Activated naive CD8-positive, alpha-beta T cell treated with anti-CD3 and anti-CD28 coated beads, Interleukin-2, amount 50 U/mL, for 16 hours (primary cell): Measurements from ENCODE around the gene PHF23.

Experiments used
- DNase-seq: peaks from one replicate; pipeline ENCODE4 v3.0.0-alpha.2; 2020; ENCODE audit warnings: low read depth, low spot score

Gene PHF23

DNA sequence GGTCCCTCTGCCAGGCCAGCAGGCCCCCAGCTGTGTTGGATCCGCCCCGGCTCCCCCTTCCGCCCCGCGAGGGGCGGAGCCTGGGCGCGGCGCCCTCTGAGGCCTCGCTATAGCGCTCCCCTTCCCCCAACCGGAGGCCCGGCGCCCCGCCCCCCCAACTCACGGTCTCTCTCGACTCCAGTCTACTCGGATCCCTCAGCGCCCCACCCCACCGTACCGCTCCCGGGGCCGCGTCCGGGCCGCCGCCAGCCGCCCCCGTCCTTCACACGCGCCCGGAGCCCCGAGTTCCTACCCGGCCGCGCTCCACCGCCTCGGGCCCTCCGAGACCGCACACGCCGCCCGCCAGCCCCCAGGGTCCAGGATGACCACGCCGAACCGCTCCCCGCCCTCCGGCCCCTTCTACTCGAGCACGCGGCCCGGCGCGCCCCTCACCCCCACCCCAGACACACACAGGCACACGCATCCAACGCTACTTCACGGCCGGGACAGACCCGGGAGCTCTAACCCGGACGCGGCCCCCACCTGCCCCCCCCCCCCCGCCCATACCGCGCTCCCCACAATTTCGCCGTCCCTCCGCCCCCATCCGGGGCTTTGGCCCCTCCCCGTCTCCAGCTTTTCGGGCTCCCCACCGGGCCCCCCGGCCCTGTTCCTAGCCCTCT, 1.4 kb downstream of the PHF23 start:
- peak; percentile 77 for DNase-seq

GRCh38 chr17:7237266-7237760, 1.9 kb downstream of the PHF23 start:
- no peak for DNase-seq

GRCh38 chr17:7236808-7237207, 2.4 kb downstream of the PHF23 start:
- no peak for DNase-seq

- DNase-seq = no peak
Measured at GRCh38 chr17:7235693-7236665, 3.3 kb downstream of the PHF23 start.

DNA sequence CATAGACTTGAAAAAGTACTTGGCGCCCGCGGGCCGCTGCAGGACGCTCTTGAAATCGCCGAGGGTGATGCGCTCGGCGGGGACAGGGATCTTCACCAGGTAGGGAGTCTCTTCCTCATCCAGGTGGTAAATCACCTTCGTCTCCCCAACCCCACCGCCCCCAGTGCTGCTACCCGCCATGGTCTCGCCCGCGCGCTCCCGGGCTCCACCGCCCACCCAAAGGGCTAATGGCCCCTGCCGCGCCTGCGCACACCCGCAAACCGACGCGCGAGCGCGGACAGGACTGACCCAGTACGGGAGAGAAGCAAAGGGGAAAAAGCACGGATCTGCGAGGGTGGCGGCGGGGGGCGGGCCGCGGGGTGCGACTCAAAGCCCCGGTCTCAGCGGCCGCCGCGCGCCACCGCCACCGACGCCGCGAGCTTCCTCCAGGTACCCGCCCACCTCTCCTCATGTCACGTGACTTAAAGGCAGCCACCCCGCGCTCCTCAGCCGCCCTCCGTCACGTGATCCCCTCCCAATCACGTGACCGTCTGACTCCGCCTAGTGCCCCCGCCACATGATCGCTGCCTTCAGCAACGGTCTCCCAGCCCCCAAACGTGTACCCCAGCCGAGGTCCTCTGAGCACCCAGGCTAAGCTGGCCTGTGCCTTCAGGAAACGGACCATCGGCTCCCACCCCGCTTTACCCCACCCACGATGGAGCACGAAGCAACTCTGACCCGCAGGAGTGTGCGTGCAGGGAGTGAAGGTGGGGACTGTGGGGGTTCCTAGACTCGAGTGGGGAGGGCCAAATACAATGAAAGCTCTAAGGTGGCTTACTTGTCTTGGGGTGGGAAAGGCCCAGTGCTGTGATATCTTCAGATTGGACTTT, 4.9 kb downstream of the PHF23 start, which contains the start of gene DVL2:
TSS of gene DVL2 (minus strand) at position 435 of the 869 bp plus-strand sequence. CDS start at position 180, 255 bp downstream.
- DNase-seq = peak; percentile 88

DNA sequence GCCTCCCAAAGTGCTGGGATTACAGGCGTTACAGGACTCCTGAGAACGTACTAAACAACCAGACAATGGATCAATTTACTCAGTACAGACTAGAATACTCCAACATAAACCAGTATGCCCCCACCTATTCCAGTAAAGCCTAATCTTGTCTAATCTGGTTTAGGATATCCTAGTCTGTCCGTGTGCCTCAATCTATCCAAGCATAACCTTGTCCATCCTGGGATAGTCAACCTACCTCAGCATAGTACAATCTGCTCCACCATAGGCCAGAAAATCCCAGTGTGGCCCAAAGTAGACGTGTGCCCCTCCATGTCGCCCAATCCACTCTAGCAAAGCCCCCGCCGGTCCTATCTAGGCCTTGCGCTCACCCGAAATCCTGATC, 5.6 kb downstream of the PHF23 start:
- DNase-seq = no peak

GRCh38 chr17:7232114-7232513, 7.1 kb downstream of the PHF23 start:
- DNase-seq = no peak

DNA sequence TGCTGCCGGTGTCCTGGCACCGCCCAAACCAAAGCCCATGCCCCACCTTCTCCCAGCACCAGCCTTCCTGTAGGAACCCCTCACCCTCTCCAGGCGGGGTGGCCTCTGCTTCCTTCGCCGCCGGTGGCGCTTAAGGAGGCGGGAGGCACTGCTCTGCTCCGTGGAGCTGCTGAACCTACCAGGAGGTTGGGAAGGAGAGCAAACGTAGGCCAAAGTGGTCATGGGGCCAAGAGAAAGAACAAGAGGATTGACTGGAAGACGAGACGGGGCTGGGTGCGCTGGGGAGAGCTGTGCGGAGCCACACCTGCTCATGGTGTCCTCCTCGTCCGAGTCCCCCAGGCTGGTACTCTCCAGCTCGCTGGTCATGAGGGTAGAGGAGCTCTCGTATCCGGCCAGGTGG, 9.8 kb downstream of the PHF23 start:
- no peak for DNase-seq

- DNase-seq = no peak
Measured at GRCh38 chr17:7228920-7229319, 10.3 kb downstream of the PHF23 start.

DNA sequence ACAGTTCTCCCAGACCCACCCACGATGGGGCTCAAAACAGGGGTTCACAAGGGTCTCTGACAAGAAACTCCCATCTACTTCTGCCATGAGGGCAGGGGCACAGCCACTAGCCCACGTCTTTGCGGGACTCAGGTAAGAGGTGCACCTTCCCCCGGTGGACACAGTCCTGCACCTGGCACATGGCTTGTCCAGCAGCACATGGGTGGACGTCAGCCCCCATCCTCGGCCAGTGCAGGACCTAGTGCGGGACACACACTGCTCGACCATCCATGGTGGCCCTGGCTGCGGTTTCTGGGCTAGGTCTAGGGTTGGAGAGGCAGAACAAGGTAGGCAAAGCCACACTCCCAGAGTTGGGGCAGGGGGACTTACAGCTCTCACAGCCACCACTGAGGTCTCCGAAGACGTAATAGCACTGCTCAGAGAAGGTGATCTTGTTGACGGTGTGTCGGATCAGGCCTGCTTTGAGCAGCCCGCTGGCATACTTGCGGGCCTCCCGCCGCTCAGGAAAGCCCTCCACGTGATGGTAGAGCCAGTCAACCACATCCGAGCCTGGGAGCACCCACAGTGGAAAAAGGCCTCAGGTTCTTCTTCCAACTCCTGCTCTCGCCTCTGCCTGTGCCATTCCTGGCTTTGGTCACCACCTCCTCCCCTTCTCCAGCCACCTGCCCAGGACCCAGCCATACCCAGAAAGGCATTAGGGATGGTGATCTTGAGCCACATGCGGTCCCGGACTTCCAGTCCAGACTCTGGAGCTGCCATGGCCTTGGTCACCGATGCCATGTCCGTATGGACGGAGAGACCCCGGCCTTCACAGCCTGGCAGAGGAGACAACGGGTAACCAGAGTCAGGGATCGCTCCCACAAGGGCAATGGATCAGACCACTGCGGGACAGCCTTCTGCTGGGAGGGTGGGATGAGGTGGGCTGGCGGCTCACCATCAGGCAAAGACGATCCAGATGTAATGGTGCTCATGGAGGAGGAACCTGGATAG, 12.2 kb downstream of the PHF23 start:
- DNase-seq = no peak

DNA sequence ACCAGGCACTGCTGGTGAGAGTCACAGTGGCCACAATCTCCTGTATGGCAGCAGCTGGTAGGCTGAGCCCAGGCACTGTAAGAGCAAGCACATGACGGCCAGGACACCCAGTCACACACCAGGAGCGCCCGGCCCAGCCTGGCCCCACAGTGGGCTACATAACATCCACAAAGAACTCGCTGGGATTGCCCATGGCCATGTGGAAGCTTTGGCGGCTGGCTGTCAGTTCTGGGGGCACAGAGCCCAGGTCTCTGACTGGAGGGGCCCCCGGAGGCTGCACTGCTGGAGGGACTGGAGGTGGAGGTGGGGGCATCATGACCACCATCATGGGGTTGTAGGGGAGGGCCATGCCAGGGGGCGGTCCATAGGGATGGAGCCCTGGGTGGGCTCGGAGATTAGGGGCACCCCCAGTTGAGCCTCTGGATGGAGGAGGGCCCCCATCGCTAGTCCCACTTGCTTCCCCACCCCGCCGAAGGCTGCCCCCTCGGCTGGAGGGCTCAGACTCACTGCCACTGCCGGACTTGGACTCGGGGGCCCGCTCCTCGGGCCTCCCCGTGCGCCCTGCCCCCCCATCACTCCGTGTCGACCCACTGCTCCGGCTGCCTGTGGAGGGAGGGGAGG, 13.4 kb downstream of the PHF23 start:
- DNase-seq = no peak

DNA sequence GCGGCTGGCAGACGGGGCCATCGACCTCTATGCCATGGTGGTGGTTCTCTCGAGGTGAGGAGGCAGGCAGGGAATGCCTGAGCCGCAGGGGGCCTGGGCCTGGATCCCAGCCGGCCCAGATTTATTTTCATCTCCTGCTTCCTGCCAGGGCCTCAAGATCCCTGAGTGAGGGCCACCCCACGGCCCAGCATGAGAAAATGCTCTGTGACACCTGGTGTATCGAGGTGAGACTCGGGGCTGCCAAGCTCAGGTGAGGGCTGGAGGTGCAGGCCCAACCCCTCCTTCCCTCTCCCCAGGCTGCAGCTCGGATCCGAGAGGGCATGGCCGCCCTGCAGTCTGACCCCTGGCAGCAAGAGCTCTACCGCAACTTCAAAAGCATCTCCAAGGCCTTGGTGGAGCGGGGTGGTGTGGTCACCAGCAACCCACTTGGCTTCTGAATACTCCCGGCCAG, 14.6 kb downstream of the PHF23 start:
- no peak for DNase-seq

DNA sequence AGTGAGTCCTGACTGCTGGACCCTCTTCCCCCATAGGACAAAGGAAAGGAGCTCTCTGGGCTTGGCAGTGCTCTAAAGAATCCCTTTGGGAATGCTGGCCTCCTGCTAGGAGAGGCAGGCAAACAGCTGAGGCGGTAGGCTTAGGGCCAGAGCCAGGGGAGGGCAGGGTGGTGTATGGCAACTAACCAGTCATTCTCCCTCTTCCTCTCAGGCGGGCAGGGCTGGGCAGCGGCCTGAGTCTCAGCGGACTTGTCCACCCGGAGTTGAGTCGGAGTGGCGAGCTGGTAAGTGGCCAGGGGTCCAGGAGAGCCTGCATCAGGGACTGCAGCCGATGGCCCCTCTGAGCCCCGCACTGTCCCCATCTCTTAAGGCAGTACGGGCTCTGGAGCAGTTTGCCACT, 15.1 kb downstream of the PHF23 start:
- DNase-seq = no peak

- no peak for DNase-seq
Measured at GRCh38 chr17:7223375-7223774, 15.9 kb downstream of the PHF23 start.

GRCh38 chr17:7222972-7223292, 16.3 kb downstream of the PHF23 start:
- no peak for DNase-seq

GRCh38 chr17:7222093-7222971, 16.9 kb downstream of the PHF23 start:
- no peak for DNase-seq

DNA sequence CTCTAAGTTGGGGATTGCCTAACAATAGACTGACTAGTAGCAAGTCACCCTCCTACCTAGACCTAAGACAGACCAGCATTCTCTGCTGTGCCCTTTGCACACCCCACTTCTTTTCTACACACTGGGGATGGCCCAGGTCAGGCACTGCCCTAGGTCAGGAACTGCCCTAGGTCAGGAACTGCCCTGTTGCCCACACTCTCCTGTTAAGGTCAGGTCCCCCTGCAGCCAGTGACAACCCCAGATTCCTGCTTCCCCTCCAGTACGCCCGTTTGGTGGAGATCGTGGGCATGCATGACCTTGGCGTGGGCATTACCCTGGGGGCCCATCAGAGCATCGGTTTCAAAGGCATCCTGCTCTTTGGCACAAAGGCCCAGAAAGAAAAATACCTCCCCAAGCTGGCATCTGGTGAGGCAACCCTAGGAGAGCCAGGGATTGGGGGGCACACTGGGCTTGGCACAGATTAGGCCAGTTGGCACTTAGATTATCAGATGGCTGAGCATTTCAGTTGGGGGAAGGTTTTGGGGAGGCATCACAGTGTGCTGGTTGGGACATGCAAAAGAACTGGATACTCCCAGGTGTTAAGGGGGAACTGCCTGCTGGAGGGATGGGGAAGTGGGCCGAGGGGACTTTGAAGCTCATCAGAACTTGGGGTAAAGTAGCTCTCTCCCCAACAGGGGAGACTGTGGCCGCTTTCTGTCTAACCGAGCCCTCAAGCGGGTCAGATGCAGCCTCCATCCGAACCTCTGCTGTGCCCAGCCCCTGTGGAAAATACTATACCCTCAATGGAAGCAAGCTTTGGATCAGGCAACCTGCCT, 17.8 kb downstream of the PHF23 start:
- no peak for DNase-seq

GRCh38 chr17:7220593-7221277, 18.5 kb downstream of the PHF23 start:
- DNase-seq = no peak
